ENCODE results near the gene SLC13A2.

Gene SLC13A2

GRCh38 chr17:28478712-28479615, 5.5 kb downstream of the SLC13A2 start:
- no peak overlapping the region for H3K4me3 ChIP-seq (ENCODE audit: low read depth, low read length)
- no peaks in the 10 kb centered on the region for H3K36me3 ChIP-seq (ENCODE audit: control insufficient read depth in 2 of 2, insufficient read depth in 1 of 2, low read length in 2 of 2)
- CTCF ChIA-PET = interaction anchor here (1.0 kb wide), 1 partner anchor 63 kb away, joined by 7 read pairs; no protein-coding TSS in a partner anchor
- H3K4me1 ChIP-seq (ENCODE audit: control insufficient read depth, insufficient read depth, low read length) = peaks cover 6% of the 10 kb centered on the region; the same call in 1 of the 2 replicates
- H3K9me3 ChIP-seq (ENCODE audit: control insufficient read depth, insufficient read depth, low read depth, low read length) = no peaks in the 10 kb centered on the region
- H3K27ac ChIP-seq (ENCODE audit: extremely low read depth, low read depth, low read length) = no peak overlapping the region
- TF ChIP-seq ZNF121 (tag by site-specific recombination; IDR thresholded peaks at IDR 0.05) (peak; percentile 61), GLIS1 (tag by site-specific recombination; IDR thresholded peaks at IDR 0.05) (peak; percentile 59), ZBTB6 (tag by site-specific recombination; IDR thresholded peaks at IDR 0.05) (no peak), ZNF513 (tag by site-specific recombination; IDR thresholded peaks at IDR 0.05) (no peak), EGR2 (tag by site-specific recombination; IDR thresholded peaks at IDR 0.05; ENCODE audit: low read depth) (0 out of 2 replicates have a peak, but pooled peaks have one; percentile 13)
- POLR2A ChIA-PET = interaction anchor here (0.6 kb wide), 1 partner anchor 119 kb away, joined by 3 read pairs; no protein-coding TSS in a partner anchor

- Histone ChIP-seq H3K36me3 (ENCODE audit: control insufficient read depth in 2 of 2, insufficient read depth in 1 of 2, low read length in 2 of 2) (no peaks in the 10 kb centered on the region), H3K9me3 (ENCODE audit: control insufficient read depth, insufficient read depth, low read depth, low read length) (no peaks in the 10 kb centered on the region), H3K4me3 (ENCODE audit: low read depth, low read length) (no peak overlapping the region), H3K4me1 (ENCODE audit: control insufficient read depth, insufficient read depth, low read length) (peaks cover 6% of the 10 kb centered on the region; the same call in 1 of the 2 replicates), H3K27ac (ENCODE audit: extremely low read depth, low read depth, low read length) (no peak overlapping the region)
- ChIA-PET CTCF (interaction anchor here (0.6 to 2.3 kb wide), 2 partner anchors 60 to 116 kb away, joined by 5 to 10 read pairs; no protein-coding TSS in a partner anchor), POLR2A (no interaction called here)
- TF ChIP-seq ZSCAN16 (tag by site-specific recombination; IDR thresholded peaks at IDR 0.05) (no peak), ZNF626 (tag by site-specific recombination; IDR thresholded peaks at IDR 0.05) (no peak), ZNF777 (tag by site-specific recombination; IDR thresholded peaks at IDR 0.05; ENCODE audit: borderline replicate concordance) (no peak), ZNF132 (tag by site-specific recombination; IDR thresholded peaks at IDR 0.05; ENCODE audit: borderline replicate concordance) (no peak), ZNF26 (tag by site-specific recombination; IDR thresholded peaks at IDR 0.05) (no peak), ZNF2 (tag by site-specific recombination; IDR thresholded peaks at IDR 0.05) (no peak), ZNF704 (tag by site-specific recombination; IDR thresholded peaks at IDR 0.05) (no peak)
These were observed 6.8 kb downstream of the SLC13A2 start for GRCh38 chr17:28480278-28480677.

- ChIA-PET POLR2A (no interaction called here), CTCF (interaction anchor here (0.6 to 2.3 kb wide), 3 partner anchors 15 to 149 kb away, joined by 3 to 10 read pairs (median 4); no protein-coding TSS in a partner anchor)
- no peaks in the 10 kb centered on the region for H3K9me3 ChIP-seq (ENCODE audit: control insufficient read depth, insufficient read depth, low read depth, low read length)
- H3K4me1 ChIP-seq (ENCODE audit: control insufficient read depth, insufficient read depth, low read length) = peaks cover 4% of the 10 kb centered on the region; the same call in 1 of the 2 replicates
- TF ChIP-seq REST (tag by site-specific recombination; IDR thresholded peaks at IDR 0.05) = no peak
- TF ChIP-seq ZNF324 (tag by site-specific recombination; IDR thresholded peaks at IDR 0.05) = no peak
- no peak for TF ChIP-seq IKZF3 (tag by site-specific recombination; IDR thresholded peaks at IDR 0.05)
- no peak for TF ChIP-seq ZNF530 (tag by site-specific recombination; IDR thresholded peaks at IDR 0.05; ENCODE audit: low read depth)
- no peak for TF ChIP-seq GFI1B (tag by site-specific recombination; IDR thresholded peaks at IDR 0.05)
- TF ChIP-seq ZNF394 (tag by site-specific recombination; IDR thresholded peaks at IDR 0.05; ENCODE audit: borderline replicate concordance) = no peak
- TF ChIP-seq ZNF10 (tag by site-specific recombination; IDR thresholded peaks at IDR 0.05) = 0 out of 2 replicates have a peak, but pooled peaks have one; percentile 20
- no peak overlapping the region for H3K4me3 ChIP-seq (ENCODE audit: low read depth, low read length)
- no peak overlapping the region for H3K27ac ChIP-seq (ENCODE audit: extremely low read depth, low read depth, low read length)
- H3K36me3 ChIP-seq (ENCODE audit: control insufficient read depth in 2 of 2, insufficient read depth in 1 of 2, low read length in 2 of 2) = no peaks in the 10 kb centered on the region
These were observed 7.5 kb downstream of the SLC13A2 start for GRCh38 chr17:28480799-28481571.

All from HEK293 (cell line).